HCT116 (cell line): ENCODE measurements around the gene ARMC10. TPM values are rescaled to one million over a fixed set of nuclear protein-coding genes. Genes with fewer than 3 reads are reported as not detected.
"Not testable (repeated sequence)": the region's sequence is repeated elsewhere in the genome, so short reads cannot be mapped to it uniquely, and the experiment has no call there.

Experiments
- ATAC-seq: fragments of 200-7000 bp; cut with Tn5 transposase; 2 replicates; pipeline ENCODE4 v1.9.1; 2020; ENCODE audit warnings: mild to moderate bottlenecking, moderate library complexity
- BruUV-seq: library from RNA; stranded (reverse); fragments of 400-500 nt; replicated peaks from 2 replicates; lab custom pipeline; 2021; lab: Mats Ljungman, UMichigan
- CTCF ChIA-PET: fragments of 300-600 bp; sonication (Branson Sonifier 250); formaldehyde crosslinking; loops from one replicate; lab custom pipeline; 2021; ENCODE audit warnings: antibody characterized with exemption; lab: Charles Lee
- POLR2A ChIA-PET: fragments of 300-600, 350-600 bp; sonication (Branson Sonifier 250); formaldehyde crosslinking; loops from one replicate; lab custom pipeline; 2021; ENCODE audit warnings: antibody characterized with exemption; lab: Charles Lee
- RAD21 ChIA-PET, 2 experiments: fragments of 300-600 bp; sonication (Branson Sonifier 250); formaldehyde crosslinking; loops; one replicate each; lab custom pipeline; 2023; ENCODE audit warnings: low total read pairs in 2 of 2; ENCODE audit not compliant: uncharacterized antibody in 2 of 2, unreplicated experiment in 2 of 2, low non-redundant PET in 1 of 2; lab: Charles Lee
- DNase-seq: peaks from one replicate; pipeline ENCODE4 v3.0.0-alpha.2; 2010; ENCODE audit warnings: low read depth, low spot score
- H2AFZ ChIP-seq: fragments of 200-600 bp; shearing (Covaris generic), sonication (generic); 2 replicates; pipeline ENCODE4 v1.6.1; 2017; ENCODE audit warnings: low read depth, mixed run types, mixed read lengths, antibody characterized with exemption, low read length; ENCODE audit not compliant: poor library complexity, severe bottlenecking
- H3K27ac ChIP-seq: 2 replicates; pipeline ENCODE4 v1.5.1; 2012; ENCODE audit warnings: low read depth, low read length
- H3K27me3 ChIP-seq: fragments of 200-600 bp; sonication (generic); 2 replicates; pipeline ENCODE4 v1.6.1; 2016; ENCODE audit warnings: mixed run types, low read length, mixed read lengths; ENCODE audit not compliant: insufficient read depth
- H3K36me3 ChIP-seq, 2 experiments: fragments of 200-500 bp in 1 of 2; fragments of 200-600 bp in 1 of 2; sonication (Bioruptor generic) in 1 of 2; sonication (generic) in 1 of 2; 2 replicates each; pipeline versions ENCODE4 v1.5.1 to v1.6.1; 2014 to 2016; ENCODE audit warnings: low read length in 2 of 2, inconsistent platforms in 1 of 2, mixed read lengths in 1 of 2, mixed run types in 1 of 2; ENCODE audit not compliant: insufficient read depth in 2 of 2, control insufficient read depth in 1 of 2
- H3K4me1 ChIP-seq, 2 experiments: fragments of 200-600 bp in 1 of 2; sonication (generic) in 1 of 2; 2 replicates each; pipeline versions ENCODE4 v1.5.1 to v1.6.1; 2012 to 2017; ENCODE audit warnings: low read length in 2 of 2, inconsistent platforms in 1 of 2, mild to moderate bottlenecking in 1 of 2, mixed read lengths in 1 of 2, mixed run types in 1 of 2, moderate library complexity in 1 of 2; ENCODE audit not compliant: insufficient read depth in 2 of 2, control insufficient read depth in 1 of 2
- H3K4me2 ChIP-seq: fragments of 200-600 bp; sonication (generic); 2 replicates; pipeline ENCODE4 v1.6.1; 2017; ENCODE audit warnings: mixed run types, low read length, mixed read lengths
- H3K4me3 ChIP-seq, 2 experiments: fragments of 200-600 bp in 1 of 2; sonication (generic) in 1 of 2; replicated peaks in 1 of 2; 2 replicates each; pipeline ENCODE4 v1.5.1; 2011 to 2016; ENCODE audit warnings: low read length in 2 of 2, control low read depth in 1 of 2, low read depth in 1 of 2, mild to moderate bottlenecking in 1 of 2, mixed read lengths in 1 of 2, mixed run types in 1 of 2
- H3K79me2 ChIP-seq: fragments of 200-600 bp; sonication (generic); 2 replicates; pipeline ENCODE4 v1.6.1; 2017; ENCODE audit warnings: mild to moderate bottlenecking, mixed run types, low read length, moderate library complexity, mixed read lengths; ENCODE audit not compliant: insufficient read depth
- H3K9ac ChIP-seq: fragments of 200-600 bp; sonication (generic); 2 replicates; pipeline ENCODE4 v1.6.1; 2016; ENCODE audit warnings: low read length, mixed read lengths
- H3K9me2 ChIP-seq: fragments of 200-600 bp; sonication (generic), shearing (Covaris generic); 2 replicates; pipeline ENCODE4 v1.6.1; 2017; ENCODE audit warnings: mixed run types, mild to moderate bottlenecking, moderate library complexity; ENCODE audit not compliant: insufficient read depth
- H3K9me3 ChIP-seq, 2 experiments: fragments of 200-500 bp in 1 of 2; fragments of 200-600 bp in 1 of 2; sonication (Bioruptor generic) in 1 of 2; sonication (generic) in 1 of 2; 2 replicates each; pipeline ENCODE4 v1.6.1; 2014 to 2017; ENCODE audit warnings: low read length in 2 of 2, mixed read lengths in 2 of 2, inconsistent platforms in 1 of 2, low read depth in 1 of 2, mild to moderate bottlenecking in 1 of 2, mixed run types in 1 of 2, moderate library complexity in 1 of 2; ENCODE audit not compliant: control insufficient read depth in 1 of 2, insufficient read depth in 1 of 2
- H4K20me1 ChIP-seq: fragments of 200-600 bp; sonication (generic), shearing (Covaris generic); 2 replicates; pipeline ENCODE4 v1.6.1; 2017; ENCODE audit warnings: mixed run types, mild to moderate bottlenecking, moderate library complexity; ENCODE audit not compliant: insufficient read depth
- EGR1 ChIP-seq: IDR thresholded peaks from 2 replicates; pipeline ENCODE4 v1.6.1; 2012; ENCODE audit warnings: low read depth
- EZH2 ChIP-seq: fragments of 200-600 bp; sonication (generic); IDR thresholded peaks from 2 replicates; pipeline ENCODE4 v1.6.1; 2017; ENCODE audit warnings: antibody characterized with exemption, mixed run types
- MAX ChIP-seq: IDR thresholded peaks from 2 replicates; pipeline ENCODE4 v1.6.1; 2012
- POLR2AphosphoS5 ChIP-seq: IDR thresholded peaks from 2 replicates; pipeline ENCODE4 v1.6.1; 2011; ENCODE audit warnings: mild to moderate bottlenecking, low read depth, low read length, moderate library complexity
- SIN3A ChIP-seq: IDR thresholded peaks from 2 replicates; pipeline ENCODE4 v1.6.1; 2012; ENCODE audit warnings: low read depth
- ZNF274 ChIP-seq: fragments of 200-500 bp; sonication (Bioruptor generic); IDR thresholded peaks from 2 replicates; pipeline ENCODE4 v1.6.1; 2014; ENCODE audit warnings: mild to moderate bottlenecking, low read depth, low read length, inconsistent platforms
- intact Hi-C: fragments of 100-400 bp; cut with micrococcal nuclease; formaldehyde crosslinking; loops from 2 replicates; pipeline ENCODE4 v1.10.0; 2022
- total RNA-seq: library from RNA; stranded (reverse); gene quantifications from one replicate; pipeline ENCODE4 v1.2.1, GENCODE V29; 2021; ENCODE audit not compliant: unreplicated experiment
- TF ChIP-seq, protein P1 (sequence below): IDR thresholded peaks from 2 replicates; pipeline ENCODE4 v1.6.1; 2012

ARMC10 gene
- total RNA-seq, 1 experiment from 2014 or later, result 53.3 TPM

DNA sequence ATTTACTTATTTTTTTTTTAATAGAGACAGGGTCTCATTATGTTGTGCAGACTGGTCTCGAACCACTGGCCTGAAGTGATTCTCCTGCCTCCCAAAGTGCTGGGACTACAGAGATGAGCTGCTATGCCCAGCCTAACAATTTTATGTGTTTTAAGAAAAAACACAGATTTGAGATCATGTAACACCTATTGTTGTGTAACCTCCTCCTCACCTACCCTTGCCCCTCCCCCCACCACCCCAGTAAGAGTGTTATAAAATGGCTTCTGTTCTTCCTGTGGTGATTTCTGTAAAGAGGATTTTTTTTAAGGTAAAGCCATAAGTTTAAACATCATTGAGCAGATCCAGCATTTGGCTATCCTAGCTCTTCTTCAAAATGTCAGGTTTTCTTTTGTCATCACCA, 7.6 kb downstream of the ARMC10 start:
- peaks cover 38% of the 10 kb centered on the region for H3K79me2 ChIP-seq

DNA sequence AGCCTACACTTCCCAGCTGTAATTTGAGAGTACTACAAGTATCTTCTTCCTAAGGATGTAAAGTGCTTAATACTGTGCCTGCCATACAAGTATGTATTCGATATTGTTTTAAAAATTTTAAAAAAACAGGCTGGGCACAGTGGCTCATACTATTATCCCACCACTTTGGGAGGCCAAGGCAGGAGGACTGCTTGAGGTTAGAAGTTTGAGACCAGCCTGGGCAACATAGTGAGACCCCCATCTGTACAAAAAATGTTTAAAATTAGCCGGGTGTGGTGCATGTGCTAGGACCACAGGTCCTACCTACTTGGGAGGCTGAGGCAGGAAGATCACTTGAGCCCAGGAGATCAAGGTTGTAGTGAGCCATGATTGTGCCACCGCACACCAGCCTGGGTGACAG, 8.3 kb downstream of the ARMC10 start:
- Histone ChIP-seq H3K27me3 (no peaks in the 10 kb centered on the region), H3K4me3 (no peak overlapping the region)
- CTCF ChIA-PET, result no interaction called here
- TF ChIP-seq SIN3A (no peak), EZH2 (no peak), EGR1 (no peak), POLR2AphosphoS5 (no peak)
- TF ChIP-seq, all 23 proteins: peak for 0
- Histone ChIP-seq H3K27ac (no peak overlapping the region), H3K9me2 (no peaks in the 10 kb centered on the region), H3K4me2 (no peak overlapping the region), H2AFZ (no peak overlapping the region), H3K9me3 (no peaks in the 10 kb centered on the region), H3K79me2 (peaks cover 31% of the 10 kb centered on the region), H3K4me1 (no peaks in the 10 kb centered on the region), H3K9ac (no peak overlapping the region), H4K20me1 (no peaks in the 10 kb centered on the region), H3K36me3 (peaks cover 16 to 17% of the 10 kb centered on the region in 2 experiments; a peak in 2 of 4 replicates)
- RAD21 ChIA-PET, result no interaction called here
- ATAC-seq (no peak), DNase-seq (no peak)
- intact Hi-C loops, result no loop called here
- BruUV-seq, result no TSS peak
- POLR2A ChIA-PET, result no interaction called here

More for the DNA sequence above, 7.6 kb downstream of the ARMC10 start:
- Histone ChIP-seq H3K36me3 (peaks cover 13 to 16% of the 10 kb centered on the region in 2 experiments; a peak in 2 of 4 replicates), H3K27ac (no peak overlapping the region), H3K27me3 (no peaks in the 10 kb centered on the region), H3K9ac (no peak overlapping the region), H3K4me1 (no peaks in the 10 kb centered on the region), H3K9me3 (no peaks in the 10 kb centered on the region), H3K9me2 (no peaks in the 10 kb centered on the region), H2AFZ (no peak overlapping the region), H4K20me1 (no peaks in the 10 kb centered on the region), H3K4me2 (no peak overlapping the region), H3K4me3 (no peak overlapping the region)
- ATAC-seq (no peak), DNase-seq (no peak)
- TF ChIP-seq, protein P1, sequence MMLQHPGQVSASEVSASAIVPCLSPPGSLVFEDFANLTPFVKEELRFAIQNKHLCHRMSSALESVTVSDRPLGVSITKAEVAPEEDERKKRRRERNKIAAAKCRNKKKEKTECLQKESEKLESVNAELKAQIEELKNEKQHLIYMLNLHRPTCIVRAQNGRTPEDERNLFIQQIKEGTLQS, result no peak
- no peak for TF ChIP-seq ZNF274
- TF ChIP-seq MAX, result no peak
- TF ChIP-seq SIN3A, result no peak
- BruUV-seq, result no TSS peak
- intact Hi-C loops, result no loop called here
- CTCF ChIA-PET, result no interaction called here
- POLR2A ChIA-PET, result no interaction called here
- RAD21 ChIA-PET, result no interaction called here

DNA sequence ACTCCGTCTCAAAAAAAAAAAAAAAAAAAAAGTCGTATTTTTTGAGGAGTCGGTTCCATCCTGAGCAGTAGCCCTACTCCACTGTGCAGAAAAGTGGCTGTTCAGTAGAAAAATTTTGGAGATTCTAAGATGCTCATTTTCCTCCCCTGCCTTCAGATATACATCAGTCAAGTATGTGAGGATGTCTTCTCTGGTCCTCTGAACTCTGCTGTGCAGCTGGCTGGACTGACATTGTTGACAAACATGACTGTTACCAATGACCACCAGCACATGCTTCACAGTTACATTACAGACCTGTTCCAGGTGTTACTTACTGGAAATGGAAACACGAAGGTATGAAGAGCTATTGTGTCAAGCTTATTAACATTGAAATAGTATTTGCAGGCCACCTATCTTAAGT, 17.4 kb downstream of the ARMC10 start:
- H3K27ac ChIP-seq, intact Hi-C loops, RAD21 ChIA-PET, DNase-seq, H3K27me3 ChIP-seq, POLR2A ChIA-PET, H3K9me3 ChIP-seq, H4K20me1 ChIP-seq, H3K9me2 ChIP-seq, H3K4me2 ChIP-seq, H3K4me1 ChIP-seq, H2AFZ ChIP-seq, BruUV-seq, ATAC-seq, H3K79me2 ChIP-seq, H3K9ac ChIP-seq, H3K4me3 ChIP-seq: not testable (repeated sequence)
- CTCF ChIA-PET, result interaction anchor here (0.9 kb wide), 1 partner anchor 31 kb away, joined by 6 read pairs; no protein-coding TSS in a partner anchor
- H3K36me3 ChIP-seq, result peaks cover 16 to 27% of the 10 kb centered on the region in 2 experiments; a peak in 2 of 4 replicates
